ENCODE measurements around the gene TLK1.

TLK1 gene

GRCh38 chr2:171069286-171069956 lies 91.3 kb downstream of the TLK1 start:
- TF ChIP-seq TSHZ2 (CRISPR knock-in tag; IDR thresholded peaks at IDR 0.05) = no peak
- no peak for TF ChIP-seq TCF4 (CRISPR knock-in tag; IDR thresholded peaks at IDR 0.05; ENCODE audit: borderline replicate concordance)
- no peak for TF ChIP-seq PPARA (CRISPR knock-in tag; IDR thresholded peaks at IDR 0.05; ENCODE audit: borderline replicate concordance)
- no peak for TF ChIP-seq SNAI2 (CRISPR knock-in tag; IDR thresholded peaks at IDR 0.05)
- TF ChIP-seq, protein P1, sequence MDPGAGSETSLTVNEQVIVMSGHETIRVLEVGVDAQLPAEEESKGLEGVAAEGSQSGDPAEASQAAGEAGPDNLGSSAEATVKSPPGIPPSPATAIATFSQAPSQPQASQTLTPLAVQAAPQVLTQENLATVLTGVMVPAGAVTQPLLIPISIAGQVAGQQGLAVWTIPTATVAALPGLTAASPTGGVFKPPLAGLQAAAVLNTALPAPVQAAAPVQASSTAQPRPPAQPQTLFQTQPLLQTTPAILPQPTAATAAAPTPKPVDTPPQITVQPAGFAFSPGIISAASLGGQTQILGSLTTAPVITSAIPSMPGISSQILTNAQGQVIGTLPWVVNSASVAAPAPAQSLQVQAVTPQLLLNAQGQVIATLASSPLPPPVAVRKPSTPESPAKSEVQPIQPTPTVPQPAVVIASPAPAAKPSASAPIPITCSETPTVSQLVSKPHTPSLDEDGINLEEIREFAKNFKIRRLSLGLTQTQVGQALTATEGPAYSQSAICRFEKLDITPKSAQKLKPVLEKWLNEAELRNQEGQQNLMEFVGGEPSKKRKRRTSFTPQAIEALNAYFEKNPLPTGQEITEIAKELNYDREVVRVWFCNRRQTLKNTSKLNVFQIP (CRISPR knock-in tag; IDR thresholded peaks at IDR 0.05; ENCODE audit: borderline replicate concordance, low read depth) = no peak
- no peak for TF ChIP-seq CREB5 (CRISPR knock-in tag; IDR thresholded peaks at IDR 0.05; ENCODE audit: low read depth)
- no peak for TF ChIP-seq ZFP30 (CRISPR knock-in tag; IDR thresholded peaks at IDR 0.05)
- TF ChIP-seq ZNF565 (CRISPR knock-in tag; conservative IDR thresholded peaks at IDR 0.05; ENCODE audit: low read depth) = no peak
- no peak for TF ChIP-seq ESRRG (CRISPR knock-in tag; IDR thresholded peaks at IDR 0.05)
- no peak for TF ChIP-seq BACH2 (CRISPR knock-in tag; IDR thresholded peaks at IDR 0.05; ENCODE audit: borderline replicate concordance)
- no peak for ATAC-seq

DNA sequence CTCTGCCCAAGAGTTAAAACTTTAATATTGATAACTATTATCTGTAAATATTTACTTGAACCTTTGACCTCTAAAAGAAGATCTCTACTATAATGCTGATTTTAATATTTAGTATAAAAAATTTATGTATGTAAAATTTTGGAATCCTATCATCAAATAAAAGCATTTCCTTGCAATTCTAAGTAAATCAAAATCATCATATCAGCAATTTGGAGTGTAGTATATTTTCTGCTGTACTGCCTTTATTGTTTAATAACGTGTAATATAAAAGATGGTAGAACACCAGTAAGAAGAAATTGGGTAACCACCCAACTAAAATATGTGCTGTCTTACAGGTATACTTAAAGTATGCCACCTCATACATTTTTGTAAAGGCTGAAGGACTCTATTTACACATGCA lies 94.6 kb downstream of the TLK1 start:
- no peak for ATAC-seq
- TF ChIP-seq ZNF8 (CRISPR knock-in tag; IDR thresholded peaks at IDR 0.05) = no peak
- no peak for TF ChIP-seq GLIS3 (CRISPR knock-in tag; IDR thresholded peaks at IDR 0.05)
- no peak for TF ChIP-seq ZFP30 (CRISPR knock-in tag; IDR thresholded peaks at IDR 0.05)
- TF ChIP-seq, protein P2, sequence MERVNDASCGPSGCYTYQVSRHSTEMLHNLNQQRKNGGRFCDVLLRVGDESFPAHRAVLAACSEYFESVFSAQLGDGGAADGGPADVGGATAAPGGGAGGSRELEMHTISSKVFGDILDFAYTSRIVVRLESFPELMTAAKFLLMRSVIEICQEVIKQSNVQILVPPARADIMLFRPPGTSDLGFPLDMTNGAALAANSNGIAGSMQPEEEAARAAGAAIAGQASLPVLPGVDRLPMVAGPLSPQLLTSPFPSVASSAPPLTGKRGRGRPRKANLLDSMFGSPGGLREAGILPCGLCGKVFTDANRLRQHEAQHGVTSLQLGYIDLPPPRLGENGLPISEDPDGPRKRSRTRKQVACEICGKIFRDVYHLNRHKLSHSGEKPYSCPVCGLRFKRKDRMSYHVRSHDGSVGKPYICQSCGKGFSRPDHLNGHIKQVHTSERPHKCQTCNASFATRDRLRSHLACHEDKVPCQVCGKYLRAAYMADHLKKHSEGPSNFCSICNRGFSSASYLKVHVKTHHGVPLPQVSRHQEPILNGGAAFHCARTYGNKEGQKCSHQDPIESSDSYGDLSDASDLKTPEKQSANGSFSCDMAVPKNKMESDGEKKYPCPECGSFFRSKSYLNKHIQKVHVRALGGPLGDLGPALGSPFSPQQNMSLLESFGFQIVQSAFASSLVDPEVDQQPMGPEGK (CRISPR knock-in tag; IDR thresholded peaks at IDR 0.05; ENCODE audit: borderline replicate concordance) = no peak
- TF ChIP-seq, protein P1 (CRISPR knock-in tag; IDR thresholded peaks at IDR 0.05; ENCODE audit: borderline replicate concordance, low read depth) = no peak
- TF ChIP-seq OSR1 (CRISPR knock-in tag; IDR thresholded peaks at IDR 0.05) = no peak
- TF ChIP-seq CSDC2 (CRISPR knock-in tag; IDR thresholded peaks at IDR 0.05) = no peak
- no peak for TF ChIP-seq ZC3H10 (CRISPR knock-in tag; IDR thresholded peaks at IDR 0.05)
- no peak for TF ChIP-seq ARNTL (CRISPR knock-in tag; IDR thresholded peaks at IDR 0.05; ENCODE audit: borderline replicate concordance, low read depth)
- no peak for TF ChIP-seq ZNF565 (CRISPR knock-in tag; conservative IDR thresholded peaks at IDR 0.05; ENCODE audit: low read depth)
- TF ChIP-seq TCF4 (CRISPR knock-in tag; IDR thresholded peaks at IDR 0.05; ENCODE audit: borderline replicate concordance) = no peak
- no peak for TF ChIP-seq TSHZ2 (CRISPR knock-in tag; IDR thresholded peaks at IDR 0.05)
- no peak for TF ChIP-seq CSRNP3 (CRISPR knock-in tag; IDR thresholded peaks at IDR 0.05)
- TF ChIP-seq SNAI2 (CRISPR knock-in tag; IDR thresholded peaks at IDR 0.05) = no peak
- TF ChIP-seq ESRRG (CRISPR knock-in tag; IDR thresholded peaks at IDR 0.05) = no peak
- no peak for TF ChIP-seq RARB (CRISPR knock-in tag; IDR thresholded peaks at IDR 0.05)
- no peak for TF ChIP-seq ISL1 (CRISPR knock-in tag; IDR thresholded peaks at IDR 0.05)
- no peak for TF ChIP-seq CREB5 (CRISPR knock-in tag; IDR thresholded peaks at IDR 0.05; ENCODE audit: low read depth)
- TF ChIP-seq PPARA (CRISPR knock-in tag; IDR thresholded peaks at IDR 0.05; ENCODE audit: borderline replicate concordance) = no peak
- TF ChIP-seq BACH2 (CRISPR knock-in tag; IDR thresholded peaks at IDR 0.05; ENCODE audit: borderline replicate concordance) = no peak
